ENCODE measurements around the gene C1QTNF2. TPM values are rescaled to one million over a fixed set of nuclear protein-coding genes. Genes with fewer than 3 reads are reported as not detected.

Gene C1QTNF2
- total RNA-seq, 1 donor from 2014 or later = 3.7 TPM

DNA sequence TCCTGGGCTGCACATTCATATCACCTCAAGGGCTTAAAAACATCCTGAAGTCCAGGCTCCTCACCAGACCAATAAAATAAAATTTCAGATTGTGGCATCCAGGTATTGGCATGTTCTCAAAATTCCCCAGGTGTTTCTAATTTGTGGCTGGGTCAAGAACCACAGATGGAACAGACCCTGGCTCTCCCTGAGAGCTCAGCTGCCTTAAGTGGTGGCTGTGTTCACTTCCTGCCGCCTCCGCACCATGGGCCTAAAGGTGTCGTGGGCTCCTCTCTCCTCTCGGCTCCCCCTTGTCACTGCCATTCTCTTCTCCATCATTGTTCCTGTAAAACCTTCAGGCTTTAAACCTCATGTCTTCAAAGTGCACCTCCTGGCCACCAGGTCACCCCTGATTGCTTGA, 40.2 kb downstream of the C1QTNF2 start:
- Histone ChIP-seq H3K4me3 (no peak overlapping the region), H3K27me3 (no peaks in the 10 kb centered on the region), H3K4me1 (no peaks in the 10 kb centered on the region), H3K36me3 (no peaks in the 10 kb centered on the region), H3K27ac (no peak overlapping the region), H3K9me3 (no peaks in the 10 kb centered on the region)
- DNase-seq (ENCODE audit: low spot score in 2 of 2) = no peak
- TF ChIP-seq, protein P1, sequence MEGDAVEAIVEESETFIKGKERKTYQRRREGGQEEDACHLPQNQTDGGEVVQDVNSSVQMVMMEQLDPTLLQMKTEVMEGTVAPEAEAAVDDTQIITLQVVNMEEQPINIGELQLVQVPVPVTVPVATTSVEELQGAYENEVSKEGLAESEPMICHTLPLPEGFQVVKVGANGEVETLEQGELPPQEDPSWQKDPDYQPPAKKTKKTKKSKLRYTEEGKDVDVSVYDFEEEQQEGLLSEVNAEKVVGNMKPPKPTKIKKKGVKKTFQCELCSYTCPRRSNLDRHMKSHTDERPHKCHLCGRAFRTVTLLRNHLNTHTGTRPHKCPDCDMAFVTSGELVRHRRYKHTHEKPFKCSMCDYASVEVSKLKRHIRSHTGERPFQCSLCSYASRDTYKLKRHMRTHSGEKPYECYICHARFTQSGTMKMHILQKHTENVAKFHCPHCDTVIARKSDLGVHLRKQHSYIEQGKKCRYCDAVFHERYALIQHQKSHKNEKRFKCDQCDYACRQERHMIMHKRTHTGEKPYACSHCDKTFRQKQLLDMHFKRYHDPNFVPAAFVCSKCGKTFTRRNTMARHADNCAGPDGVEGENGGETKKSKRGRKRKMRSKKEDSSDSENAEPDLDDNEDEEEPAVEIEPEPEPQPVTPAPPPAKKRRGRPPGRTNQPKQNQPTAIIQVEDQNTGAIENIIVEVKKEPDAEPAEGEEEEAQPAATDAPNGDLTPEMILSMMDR (IDR thresholded peaks at IDR 0.05) = no peak
- intact Hi-C loops (cut with DNase I) = no loop called here

DNA sequence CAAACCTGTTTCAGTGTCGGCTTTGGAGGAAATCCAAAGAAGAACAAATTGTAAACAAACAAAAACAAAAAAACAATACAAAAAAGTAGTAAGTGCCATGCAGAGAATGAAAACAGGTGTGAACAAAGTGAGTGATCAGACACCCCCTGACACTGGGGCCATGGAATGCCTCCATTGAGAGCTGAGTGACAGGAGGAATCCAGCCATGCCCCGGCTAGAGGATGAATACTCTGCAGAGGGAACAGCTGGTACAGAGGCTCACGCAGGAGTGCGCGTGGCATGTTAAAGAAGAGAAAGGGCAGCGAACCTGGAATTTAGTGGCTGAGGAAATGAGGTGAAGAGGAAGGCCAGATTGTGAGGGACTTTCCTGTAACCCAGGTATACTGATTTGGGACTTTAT, 42.6 kb downstream of the C1QTNF2 start:
- no peak overlapping the region for H3K27ac ChIP-seq
- intact Hi-C loops (cut with DNase I) = no loop called here
- H3K36me3 ChIP-seq = no peaks in the 10 kb centered on the region
- TF ChIP-seq, protein P1 (IDR thresholded peaks at IDR 0.05) = no peak
- H3K27me3 ChIP-seq = no peaks in the 10 kb centered on the region
- no peaks in the 10 kb centered on the region for H3K9me3 ChIP-seq
- no peak overlapping the region for H3K4me3 ChIP-seq
- DNase-seq (ENCODE audit: low spot score in 2 of 2) = no peak
- H3K4me1 ChIP-seq = no peaks in the 10 kb centered on the region

DNA sequence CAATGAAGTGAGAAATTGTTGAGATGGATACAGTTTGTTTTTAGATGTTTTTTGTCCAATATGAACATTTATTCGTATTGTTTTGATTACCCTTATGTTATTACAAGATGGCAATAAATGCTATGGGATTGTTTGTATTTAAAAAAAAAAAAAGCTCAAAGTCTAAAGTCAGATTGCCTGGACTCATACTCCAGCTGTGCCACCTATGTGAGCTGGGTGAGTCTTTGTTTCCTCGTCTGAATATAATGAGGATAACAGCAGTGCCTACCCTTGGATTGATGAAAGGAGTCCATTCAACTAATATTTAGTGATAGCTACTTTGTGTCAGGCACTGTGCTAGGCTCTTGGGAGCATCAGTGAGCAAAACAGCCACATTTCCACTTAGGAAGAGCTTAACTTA, 43.4 kb downstream of the C1QTNF2 start:
- Histone ChIP-seq H3K4me3 (no peak overlapping the region), H3K9me3 (no peaks in the 10 kb centered on the region), H3K27ac (no peak overlapping the region), H3K4me1 (no peaks in the 10 kb centered on the region), H3K27me3 (no peaks in the 10 kb centered on the region), H3K36me3 (no peaks in the 10 kb centered on the region)
- TF ChIP-seq, protein P1 (IDR thresholded peaks at IDR 0.05) = no peak
- intact Hi-C loops (cut with DNase I) = no loop called here
- no peak for DNase-seq (ENCODE audit: low spot score in 2 of 2)

DNA sequence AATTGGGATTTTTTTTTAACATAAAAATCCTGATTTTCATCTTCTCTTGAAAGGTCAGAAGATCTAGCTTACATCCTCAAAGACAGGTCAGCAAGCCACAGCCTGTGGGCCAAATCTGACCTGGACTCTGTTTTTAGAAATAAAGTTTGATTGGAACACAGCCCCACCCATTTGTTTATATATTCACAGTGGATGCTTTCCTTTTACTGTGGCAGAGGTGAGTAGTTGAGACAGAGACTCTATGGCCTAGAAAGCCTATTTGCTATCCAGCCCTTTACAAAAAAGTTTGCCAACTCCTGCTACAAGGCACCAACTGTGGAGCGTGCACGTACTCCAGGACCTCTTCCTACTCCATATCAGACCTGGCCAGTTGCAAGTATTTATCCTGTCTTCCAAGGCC, 44.7 kb downstream of the C1QTNF2 start:
- TF ChIP-seq, protein P1 (IDR thresholded peaks at IDR 0.05) = no peak
- Histone ChIP-seq H3K9me3 (no peaks in the 10 kb centered on the region), H3K27ac (no peak overlapping the region), H3K36me3 (no peaks in the 10 kb centered on the region), H3K27me3 (no peaks in the 10 kb centered on the region), H3K4me1 (no peaks in the 10 kb centered on the region), H3K4me3 (no peak overlapping the region)
- intact Hi-C loops (cut with DNase I) = no loop called here
- no peak for DNase-seq (ENCODE audit: low spot score in 2 of 2)

DNA sequence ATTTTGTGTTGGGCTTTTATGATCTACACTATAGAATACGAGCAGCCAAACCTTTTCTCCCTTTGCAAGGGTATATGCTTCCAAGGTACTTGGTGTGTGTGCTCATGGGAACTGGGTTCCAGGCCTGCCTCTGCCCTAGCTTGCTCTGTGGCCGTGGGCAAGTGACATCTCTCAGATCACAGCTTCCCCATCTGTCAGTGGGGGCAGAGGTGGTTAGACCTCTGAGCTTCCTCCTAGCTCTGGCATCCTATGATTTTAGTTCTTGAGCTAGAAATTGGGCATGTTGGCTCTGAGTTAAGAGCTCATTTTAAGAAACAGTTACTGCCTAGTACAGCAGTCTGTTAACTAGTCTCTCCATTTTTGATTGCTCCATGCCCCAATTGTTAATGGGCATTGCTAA, 45.5 kb downstream of the C1QTNF2 start:
- TF ChIP-seq, protein P1 (IDR thresholded peaks at IDR 0.05) = no peak
- no peak overlapping the region for H3K4me3 ChIP-seq
- intact Hi-C loops (cut with DNase I) = no loop called here
- no peak overlapping the region for H3K27ac ChIP-seq
- no peaks in the 10 kb centered on the region for H3K4me1 ChIP-seq
- no peaks in the 10 kb centered on the region for H3K36me3 ChIP-seq
- no peak for DNase-seq (ENCODE audit: low spot score in 2 of 2)
- H3K9me3 ChIP-seq = no peaks in the 10 kb centered on the region
- H3K27me3 ChIP-seq = no peaks in the 10 kb centered on the region

DNA sequence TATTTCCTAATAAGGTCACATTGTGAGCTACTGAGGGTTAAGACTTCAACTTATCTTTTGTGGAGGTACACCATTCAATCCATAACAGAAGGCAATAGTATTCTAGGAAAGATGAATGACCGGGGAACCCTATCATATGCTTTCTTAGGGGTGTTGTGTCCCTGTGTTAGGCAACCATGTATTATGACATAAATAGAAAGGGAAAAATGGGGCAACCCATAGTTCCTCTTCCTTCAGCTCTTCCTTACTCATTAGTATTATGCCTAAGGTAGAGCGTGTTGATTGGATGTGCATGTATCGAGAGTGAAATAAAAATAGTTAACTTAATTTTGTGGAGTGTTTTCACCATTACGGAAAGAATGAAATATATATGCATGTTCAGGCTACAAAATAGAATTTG, 52.0 kb downstream of the C1QTNF2 start:
- H3K27ac ChIP-seq = no peak overlapping the region
- TF ChIP-seq, protein P1 (IDR thresholded peaks at IDR 0.05) = no peak
- H3K9me3 ChIP-seq = no peaks in the 10 kb centered on the region
- H3K27me3 ChIP-seq = no peaks in the 10 kb centered on the region
- H3K4me3 ChIP-seq = no peak overlapping the region
- H3K4me1 ChIP-seq = no peaks in the 10 kb centered on the region
- no peak for DNase-seq (ENCODE audit: low spot score in 2 of 2)
- intact Hi-C loops (cut with DNase I) = no loop called here
- no peaks in the 10 kb centered on the region for H3K36me3 ChIP-seq
